SK-N-SH (cell line): ENCODE data around the gene SPAG6. TPM values are rescaled to one million over a fixed set of nuclear protein-coding genes. Genes with fewer than 3 reads are reported as not detected.

Experiments used
- CTCF ChIA-PET: fragments of 300-600, 350-600 bp; formaldehyde crosslinking; extraction: SDS; loops from one replicate; lab custom pipeline; 2021; lab: Yijun Ruan, JAX
- POLR2A ChIA-PET: fragments of 350-600 bp; sonication (Branson Sonifier 250); formaldehyde crosslinking; extraction: SDS; loops from one replicate; lab custom pipeline; 2020; ENCODE audit warnings: antibody characterized with exemption, inconsistent platforms; lab: Yijun Ruan, JAX
- DNase-seq: peaks from one replicate; pipeline ENCODE4 v3.0.0; 2012
- H2AFZ ChIP-seq: fragments of 200-600 bp; sonication (generic); 2 replicates; pipeline ENCODE4 v1.8.1; 2016; ENCODE audit warnings: antibody characterized with exemption, mild to moderate bottlenecking, low read depth
- H3F3A ChIP-seq: fragments of 200-600 bp; sonication (generic); replicated peaks from 2 replicates; pipeline ENCODE3; 2016; ENCODE audit warnings: antibody characterized with exemption, mild to moderate bottlenecking; ENCODE audit not compliant: insufficient read depth
- H3K27ac ChIP-seq, 2 experiments: fragments of 200-500 bp in 1 of 2; fragments of 200-600 bp in 1 of 2; sonication (Bioruptor generic) in 1 of 2; sonication (generic), shearing (Covaris generic) in 1 of 2; 2 replicates each; pipeline versions ENCODE4 v1.5.1 to v1.6.1; 2014 to 2016; ENCODE audit warnings: low read depth in 2 of 2, inconsistent platforms in 1 of 2, low read length in 1 of 2, mild to moderate bottlenecking in 1 of 2, mixed read lengths in 1 of 2
- H3K27me3 ChIP-seq: fragments of 200-600 bp; sonication (generic), shearing (Covaris generic); 2 replicates; pipeline ENCODE4 v1.6.1; 2016; ENCODE audit warnings: mixed run types; ENCODE audit not compliant: insufficient read depth
- H3K36me3 ChIP-seq, 2 experiments: fragments of 200-500 bp in 1 of 2; fragments of 200-600 bp in 1 of 2; sonication (Bioruptor generic) in 1 of 2; sonication (generic) in 1 of 2; replicated peaks in 1 of 2; 2 replicates each; pipeline versions ENCODE3 to v1.5.1; 2014 to 2016; ENCODE audit warnings: low read length in 1 of 2, mild to moderate bottlenecking in 1 of 2; ENCODE audit not compliant: insufficient read depth in 2 of 2, control insufficient read depth in 1 of 2
- H3K4me1 ChIP-seq, 2 experiments: fragments of 200-500 bp in 1 of 2; fragments of 200-600 bp in 1 of 2; sonication (Bioruptor generic) in 1 of 2; sonication (generic), shearing (Covaris generic) in 1 of 2; 2 replicates each; pipeline versions ENCODE4 v1.5.1 to v1.6.1; 2014 to 2016; ENCODE audit warnings: low read depth in 1 of 2, low read length in 1 of 2, mixed run types in 1 of 2; ENCODE audit not compliant: insufficient read depth in 2 of 2, control insufficient read depth in 1 of 2
- H3K4me2 ChIP-seq: fragments of 200-600 bp; sonication (generic), shearing (Covaris generic); 2 replicates; pipeline ENCODE4 v1.6.1; 2017; ENCODE audit warnings: mixed run types
- H3K4me3 ChIP-seq, 2 experiments: fragments of 200-500 bp in 1 of 2; fragments of 200-600 bp in 1 of 2; sonication (Bioruptor generic) in 1 of 2; sonication (generic), shearing (Covaris generic) in 1 of 2; 2 replicates each; pipeline versions ENCODE4 v1.5.1 to v1.8.1; 2014 to 2016; ENCODE audit warnings: low read depth in 2 of 2, inconsistent platforms in 1 of 2, low read length in 1 of 2, mild to moderate bottlenecking in 1 of 2, mixed read lengths in 1 of 2, moderate library complexity in 1 of 2
- H3K79me2 ChIP-seq: fragments of 200-600 bp; sonication (generic); 2 replicates; pipeline ENCODE4 v1.8.1; 2017; ENCODE audit warnings: mild to moderate bottlenecking; ENCODE audit not compliant: insufficient read depth
- H3K9ac ChIP-seq: fragments of 200-600 bp; sonication (generic); 2 replicates; pipeline ENCODE4 v1.6.1; 2017; ENCODE audit warnings: mixed run types
- H3K9me2 ChIP-seq: fragments of 200-600 bp; sonication (generic); 2 replicates; pipeline ENCODE4 v1.6.1; 2017; ENCODE audit warnings: mixed run types
- H3K9me3 ChIP-seq: fragments of 200-600 bp; sonication (generic); 2 replicates; pipeline ENCODE4 v1.6.1; 2017; ENCODE audit warnings: mixed run types, mild to moderate bottlenecking, moderate library complexity
- H4K20me1 ChIP-seq: fragments of 200-600 bp; sonication (generic); 2 replicates; pipeline ENCODE4 v1.6.1; 2017; ENCODE audit warnings: mild to moderate bottlenecking, mixed run types; ENCODE audit not compliant: insufficient read depth
- EP300 ChIP-seq, 2 experiments: IDR thresholded peaks; 2 replicates each; pipeline versions ENCODE4 v1.4.0 to v1.6.1; 2012; ENCODE audit warnings: borderline replicate concordance in 1 of 2, low read depth in 1 of 2, low read length in 1 of 2
- FOXJ3 ChIP-seq: sonication (generic); formaldehyde crosslinking; IDR thresholded peaks from 2 replicates; pipeline ENCODE4 v1.5.1; 2020; ENCODE audit warnings: mild to moderate bottlenecking, missing genetic modification reagents
- IRF3 ChIP-seq: fragments of 150-350 bp; IDR thresholded peaks from 2 replicates; pipeline ENCODE4 v1.6.1; 2016; ENCODE audit warnings: mild to moderate bottlenecking, low read depth, low read length
- NFIC ChIP-seq: IDR thresholded peaks from 2 replicates; pipeline ENCODE4 v1.4.0; 2012; ENCODE audit warnings: borderline replicate concordance
- NRF1 ChIP-seq: IDR thresholded peaks from 2 replicates; pipeline ENCODE4 v1.6.1; 2012; ENCODE audit warnings: low read depth, mild to moderate bottlenecking, low read length
- POLR2AphosphoS5 ChIP-seq: IDR thresholded peaks from 2 replicates; pipeline ENCODE4 v1.6.1; 2012; ENCODE audit warnings: low read depth, low read length
- REST ChIP-seq: IDR thresholded peaks from 2 replicates; pipeline ENCODE4 v1.6.1; 2012; ENCODE audit warnings: mild to moderate bottlenecking, low read depth, low read length, moderate library complexity
- RFX5 ChIP-seq: IDR thresholded peaks from 2 replicates; pipeline ENCODE4 v1.6.1; 2012; ENCODE audit warnings: mild to moderate bottlenecking, improper control_type of control experiment, low read length
- RXRA ChIP-seq: IDR thresholded peaks from 2 replicates; pipeline ENCODE4 v1.4.0; 2012; ENCODE audit warnings: low read depth, mild to moderate bottlenecking, borderline replicate concordance
- SIN3A ChIP-seq: IDR thresholded peaks from 2 replicates; pipeline ENCODE4 v1.6.1; 2012; ENCODE audit warnings: low read depth, mild to moderate bottlenecking, low read length, moderate library complexity, borderline replicate concordance
- SMC3 ChIP-seq: IDR thresholded peaks from 2 replicates; pipeline ENCODE4 v1.6.1; 2012; ENCODE audit warnings: low read depth, low read length, improper control_type of control experiment
- TCF12 ChIP-seq: IDR thresholded peaks from 2 replicates; pipeline ENCODE4 v1.4.0; 2012
- USF1 ChIP-seq: IDR thresholded peaks from 2 replicates; pipeline ENCODE4 v1.4.0; 2012; ENCODE audit warnings: low read depth, borderline replicate concordance
- ZBTB33 ChIP-seq: IDR thresholded peaks from 2 replicates; pipeline ENCODE4 v1.4.0; 2012; ENCODE audit warnings: low read depth, borderline replicate concordance
- WGBS: methylation state at CpG from one replicate; pipeline ENCODE4 v1.1.6; 2017; ENCODE audit warnings: low lambda C conversion rate; 5-methylcytosine and 5-hydroxymethylcytosine counted together
- polyA plus RNA-seq, 3 experiments: library from polyadenylated mRNA; depleted of rRNA; stranded (reverse); fragments of >200 nt; gene quantifications; 2 replicates each; pipeline ENCODE4 v1.2.3, GENCODE V29; 2012

The SPAG6 gene
- polyA plus RNA-seq, 1 of the 3 experiments (the other 2 are of a cell fraction): 0.77 TPM

- H3K9me3 ChIP-seq: no peaks in the 10 kb centered on the region
- H3K36me3 ChIP-seq: peaks cover 17 to 29% of the 10 kb centered on the region in 2 experiments
- H4K20me1 ChIP-seq: no peaks in the 10 kb centered on the region
- no peak for DNase-seq
- 97% methylated on average over 56 of the region's 73 CpGs for WGBS
- no peaks in the 10 kb centered on the region for H3K79me2 ChIP-seq
- H3K4me2 ChIP-seq: no peak overlapping the region
- TF ChIP-seq NFIC (no peak), FOXJ3 (CRISPR knock-in tag) (no peak), SMC3 (no peak), POLR2AphosphoS5 (no peak), NRF1 (no peak), RXRA (no peak), TCF12 (no peak)
- H3K4me3 ChIP-seq: no peak overlapping the region
- no peaks in the 10 kb centered on the region; a peak in 2 of 4 replicates for H3K4me1 ChIP-seq
- CTCF ChIA-PET: no interaction called here
- H3K27ac ChIP-seq: no peak overlapping the region
- no peak overlapping the region for H2AFZ ChIP-seq
- POLR2A ChIA-PET: no interaction called here
- H3K9me2 ChIP-seq: no peaks in the 10 kb centered on the region
- H3K27me3 ChIP-seq: peaks cover 34% of the 10 kb centered on the region
- no peak overlapping the region for H3K9ac ChIP-seq
- peaks cover 11% of the 10 kb centered on the region for H3F3A ChIP-seq
Observed at GRCh38 chr10:22334414-22335172, 10.7 kb upstream of the SPAG6 start.

GRCh38 chr10:22335173-22335933 lies 9.9 kb upstream of the SPAG6 start:
- Histone ChIP-seq H3K27me3 (peaks cover 34% of the 10 kb centered on the region), H3K27ac (no peak overlapping the region), H3F3A (peaks cover 11% of the 10 kb centered on the region)
- CTCF ChIA-PET: no interaction called here
- WGBS: 89% methylated on average over 61 of the region's 71 CpGs
- TF ChIP-seq SIN3A (no peak), IRF3 (no peak), REST (no peak), EP300 (IDR thresholded peaks at IDR 0.05; ENCODE audit: borderline replicate concordance in 1 of 2, low read depth in 1 of 2, low read length in 1 of 2) (no peak), ZBTB33 (no peak), USF1 (no peak), RFX5 (no peak)
- TF ChIP-seq, all 33 proteins: peak for 0
- peaks cover 0 to 2% of the 10 kb centered on the region in 2 experiments; a peak in 2 of 4 replicates for H3K4me1 ChIP-seq
- no peaks in the 10 kb centered on the region for H3K79me2 ChIP-seq
- H3K36me3 ChIP-seq: peaks cover 10 to 22% of the 10 kb centered on the region in 2 experiments
- POLR2A ChIA-PET: no interaction called here
- no peaks in the 10 kb centered on the region for H3K9me2 ChIP-seq
- no peaks in the 10 kb centered on the region for H4K20me1 ChIP-seq
- H3K4me3 ChIP-seq: no peak overlapping the region
- H3K9me3 ChIP-seq: no peaks in the 10 kb centered on the region
- H2AFZ ChIP-seq: no peak overlapping the region
- no peak overlapping the region for H3K9ac ChIP-seq
- DNase-seq: peak; percentile 33
- no peak overlapping the region for H3K4me2 ChIP-seq
